ENCODE results near the gene IMMP2L.

DNA sequence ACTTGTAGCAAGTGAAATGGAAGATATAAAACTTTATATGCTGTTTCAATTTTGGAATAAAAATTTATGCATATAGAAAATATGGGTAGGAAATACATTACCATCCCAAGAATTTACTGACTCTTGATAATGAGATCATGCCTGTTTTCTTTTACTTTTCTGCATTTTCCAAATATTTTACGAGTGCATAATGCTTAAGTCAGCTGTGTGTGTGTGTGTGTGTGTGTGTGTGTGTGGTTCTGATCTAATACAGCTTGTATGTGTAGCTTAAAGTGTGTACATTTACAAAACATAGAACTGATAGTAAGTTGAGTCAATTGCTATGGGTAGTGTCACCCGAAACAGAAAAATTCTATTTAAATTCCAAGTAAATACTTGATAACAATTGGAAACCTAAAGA lies 787.2 kb downstream of the IMMP2L start:
- TF ChIP-seq, protein P1, sequence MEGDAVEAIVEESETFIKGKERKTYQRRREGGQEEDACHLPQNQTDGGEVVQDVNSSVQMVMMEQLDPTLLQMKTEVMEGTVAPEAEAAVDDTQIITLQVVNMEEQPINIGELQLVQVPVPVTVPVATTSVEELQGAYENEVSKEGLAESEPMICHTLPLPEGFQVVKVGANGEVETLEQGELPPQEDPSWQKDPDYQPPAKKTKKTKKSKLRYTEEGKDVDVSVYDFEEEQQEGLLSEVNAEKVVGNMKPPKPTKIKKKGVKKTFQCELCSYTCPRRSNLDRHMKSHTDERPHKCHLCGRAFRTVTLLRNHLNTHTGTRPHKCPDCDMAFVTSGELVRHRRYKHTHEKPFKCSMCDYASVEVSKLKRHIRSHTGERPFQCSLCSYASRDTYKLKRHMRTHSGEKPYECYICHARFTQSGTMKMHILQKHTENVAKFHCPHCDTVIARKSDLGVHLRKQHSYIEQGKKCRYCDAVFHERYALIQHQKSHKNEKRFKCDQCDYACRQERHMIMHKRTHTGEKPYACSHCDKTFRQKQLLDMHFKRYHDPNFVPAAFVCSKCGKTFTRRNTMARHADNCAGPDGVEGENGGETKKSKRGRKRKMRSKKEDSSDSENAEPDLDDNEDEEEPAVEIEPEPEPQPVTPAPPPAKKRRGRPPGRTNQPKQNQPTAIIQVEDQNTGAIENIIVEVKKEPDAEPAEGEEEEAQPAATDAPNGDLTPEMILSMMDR (conservative IDR thresholded peaks at IDR 0.05; ENCODE audit: low read length): no peak
- no peak for TF ChIP-seq EZH2phosphoT487 (IDR thresholded peaks at IDR 0.05; ENCODE audit: borderline replicate concordance)

All from Loucy (cell line).